Measurements from ENCODE around the gene CYP2S1. TPM values are rescaled to one million over a fixed set of nuclear protein-coding genes. Genes with fewer than 3 reads are reported as not detected.
A peak's percentile ranks its signal among the peaks of the same experiment; 100 is the strongest.
"Not testable (repeated sequence)": the region's sequence is repeated elsewhere in the genome, so short reads cannot be mapped to it uniquely, and the experiment has no call there.

The CYP2S1 gene
- total RNA-seq, 1 experiment from 2014 or later: 31.4 TPM

DNA sequence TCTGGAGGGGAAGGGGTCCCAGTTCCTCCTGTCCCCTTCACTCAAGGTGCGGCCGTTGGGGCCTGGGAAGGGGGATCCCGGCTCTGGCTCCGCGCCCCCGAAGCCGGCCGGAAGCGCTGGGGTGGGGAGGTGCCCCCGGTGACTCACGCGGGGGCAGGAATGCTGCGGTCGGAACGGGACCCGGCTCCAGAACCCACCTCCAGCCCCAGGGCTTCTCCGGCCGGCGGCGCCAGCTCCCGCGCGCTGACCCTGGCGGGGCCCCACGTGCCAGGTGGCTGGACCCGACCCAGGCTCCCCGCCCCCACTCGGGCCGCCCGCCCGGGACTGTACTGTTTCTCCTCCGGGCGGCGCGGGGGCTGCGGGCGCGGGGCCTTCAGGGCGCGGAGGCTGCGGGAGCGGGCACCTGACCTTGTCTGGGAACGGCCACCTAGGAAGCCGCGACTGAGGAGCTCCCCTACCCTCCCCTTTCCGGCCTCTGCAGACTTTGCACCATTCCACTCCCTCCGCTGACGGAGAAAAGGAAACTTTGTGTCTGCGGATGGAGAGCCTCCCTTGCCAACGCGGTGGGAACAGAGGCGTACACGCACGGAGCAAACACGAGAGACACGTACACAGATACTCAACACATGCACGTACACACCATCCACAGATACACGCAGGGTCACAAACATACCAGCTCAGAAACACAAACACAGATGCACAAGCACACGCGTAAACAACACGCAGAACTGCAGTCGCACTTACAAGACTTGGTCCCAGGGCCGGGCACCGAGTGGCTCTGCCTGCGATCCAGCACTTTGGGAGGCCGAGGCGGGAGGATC lies 33.2 kb downstream of the CYP2S1 start:
- DNase-seq (ENCODE audit: low spot score): peak; percentile 76

DNA sequence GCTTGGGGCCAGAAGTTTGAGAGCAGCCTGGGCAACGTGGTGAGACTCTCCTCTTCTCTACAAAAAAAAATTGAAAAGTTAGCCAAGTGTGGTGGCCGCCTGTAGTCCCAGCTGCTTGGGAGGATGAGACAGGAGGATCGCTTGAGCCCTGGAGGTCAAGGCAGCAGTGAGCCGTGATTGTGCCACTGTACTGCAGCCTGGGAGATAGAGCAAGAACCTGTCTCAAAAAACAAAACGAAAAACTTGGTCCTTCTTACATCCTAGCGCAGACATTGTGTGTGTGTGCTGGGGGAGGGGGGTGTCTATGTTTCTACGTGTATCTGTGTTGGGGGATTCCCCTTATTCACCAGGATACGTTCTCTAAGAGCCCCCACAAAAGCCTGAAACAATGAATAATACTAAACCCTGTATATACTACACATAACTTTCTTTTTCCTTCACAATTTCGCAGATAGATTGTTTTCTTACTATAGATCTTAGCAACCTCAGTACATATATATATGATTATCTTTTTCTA lies 33.9 kb downstream of the CYP2S1 start:
- no peak for DNase-seq (ENCODE audit: low spot score)

GRCh38 chr19:41228486-41228885 lies 35.5 kb downstream of the CYP2S1 start:
- DNase-seq (ENCODE audit: low spot score): no peak

- DNase-seq (ENCODE audit: low spot score): not testable (repeated sequence)
These were observed 36.3 kb downstream of the CYP2S1 start for GRCh38 chr19:41229338-41229737.

- DNase-seq (ENCODE audit: low spot score): no peak
These were observed 37.2 kb downstream of the CYP2S1 start for GRCh38 chr19:41230067-41230857.

GRCh38 chr19:41232686-41233085 lies 39.7 kb downstream of the CYP2S1 start:
- no peak for DNase-seq (ENCODE audit: low spot score)

DNA sequence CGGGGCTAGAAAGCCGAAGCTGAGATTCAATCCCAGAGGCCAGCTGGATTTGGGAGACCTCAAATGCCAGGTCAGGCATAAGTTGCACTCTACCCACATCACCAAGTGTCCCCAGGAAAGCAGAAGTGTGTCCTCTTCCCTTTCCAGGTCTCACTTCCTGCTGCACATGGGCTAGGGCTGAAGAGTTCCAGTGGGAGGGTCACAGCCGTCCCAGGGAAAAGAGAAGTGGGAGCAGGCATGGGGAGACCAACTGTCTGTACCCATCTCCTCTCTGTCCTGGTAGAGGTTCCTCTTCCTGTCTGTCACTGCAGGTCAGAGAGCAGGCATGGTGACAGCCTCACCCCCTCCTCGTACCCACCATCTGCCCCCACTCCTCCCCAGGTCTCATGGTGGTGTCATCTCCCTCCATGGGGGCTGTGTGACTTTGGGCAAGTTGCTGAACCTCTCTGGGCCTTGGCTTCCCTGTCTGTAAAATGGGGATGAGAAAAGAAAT lies 40.8 kb downstream of the CYP2S1 start:
- no peak for DNase-seq (ENCODE audit: low spot score)

DNA sequence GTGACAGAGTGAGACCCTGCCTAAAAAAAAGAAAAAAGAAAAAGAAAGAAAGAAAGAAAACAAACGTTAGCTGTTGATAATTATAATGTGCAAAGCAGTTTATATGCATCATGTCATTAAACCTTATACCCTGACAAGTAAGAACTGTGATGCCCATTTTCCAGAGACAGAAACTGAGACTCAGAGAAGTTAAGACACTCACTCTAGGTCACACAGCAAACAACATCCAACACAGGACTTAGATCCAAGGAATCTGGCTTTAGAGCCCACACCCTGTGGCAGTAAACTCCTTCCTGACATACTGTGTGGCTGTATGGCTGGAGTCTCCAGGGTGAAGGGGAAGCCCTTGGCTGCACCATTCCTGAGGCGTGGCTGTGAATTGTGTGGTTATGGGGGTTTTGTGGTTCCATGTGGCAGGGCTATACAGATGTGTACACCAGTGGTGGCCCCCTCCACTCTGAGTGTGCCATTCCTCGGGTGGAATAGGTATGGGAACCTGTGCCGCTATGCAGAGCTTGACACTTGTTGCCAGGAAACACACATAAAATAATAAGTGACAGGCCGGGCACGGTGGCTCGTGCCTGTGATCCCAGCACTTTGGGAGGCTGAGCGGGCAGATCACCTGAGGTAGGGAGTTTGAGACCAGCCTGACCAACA lies 41.6 kb downstream of the CYP2S1 start:
- DNase-seq (ENCODE audit: low spot score): no peak

DNA sequence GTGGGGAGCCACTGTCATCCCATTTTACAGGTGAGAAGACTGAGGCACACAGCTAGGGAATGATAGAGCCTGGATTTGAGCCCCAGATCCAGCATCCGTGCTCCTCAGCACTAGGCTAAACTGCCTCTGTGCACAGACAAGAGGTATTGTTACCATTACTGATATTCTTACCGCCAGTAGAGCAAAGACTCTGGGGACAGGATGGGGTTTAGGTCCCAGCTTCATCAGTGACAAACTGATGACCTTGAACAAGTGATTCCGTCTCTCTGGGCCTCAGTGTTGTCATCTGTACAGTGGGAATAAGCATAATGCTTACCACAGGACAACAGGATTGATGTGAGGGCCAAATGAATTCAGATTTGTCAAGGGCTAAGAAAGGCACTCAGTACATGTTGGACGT lies 42.5 kb downstream of the CYP2S1 start:
- DNase-seq (ENCODE audit: low spot score): no peak

GRCh38 chr19:41238244-41238643 lies 45.2 kb downstream of the CYP2S1 start:
- DNase-seq (ENCODE audit: low spot score): no peak

- DNase-seq (ENCODE audit: low spot score): no peak
These were observed 46.3 kb downstream of the CYP2S1 start for GRCh38 chr19:41239363-41239762.

DNA sequence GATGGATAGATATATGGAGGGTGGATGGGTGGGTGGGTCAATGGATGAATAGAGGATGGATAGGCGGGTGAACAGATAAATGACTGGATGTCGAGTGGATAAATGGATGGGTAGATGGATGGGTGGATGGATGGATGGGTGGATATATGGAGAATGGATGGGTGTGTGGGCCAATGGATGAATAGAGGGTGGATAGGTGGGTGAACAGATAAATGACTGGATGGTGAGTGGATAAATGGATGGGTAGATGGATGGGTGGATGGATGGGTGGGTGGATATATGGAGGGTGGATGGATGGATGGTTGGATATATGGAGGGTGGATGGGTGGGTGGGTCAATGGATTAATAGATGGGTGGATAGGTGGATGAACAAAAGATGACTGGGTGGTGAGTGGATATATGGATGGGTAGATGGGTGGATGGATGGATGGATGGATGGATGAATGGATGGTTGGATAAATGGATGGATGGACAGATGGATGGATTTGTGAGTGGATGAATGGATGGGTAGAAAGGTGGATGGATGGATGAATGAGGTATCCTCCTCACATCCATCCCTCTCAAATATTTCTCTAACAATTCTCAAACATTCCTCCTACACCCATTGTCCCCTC lies 47.0 kb downstream of the CYP2S1 start:
- no peak for DNase-seq (ENCODE audit: low spot score)

- DNase-seq (ENCODE audit: low spot score): no peak
These were observed 48.8 kb downstream of the CYP2S1 start for GRCh38 chr19:41241859-41242258.

- DNase-seq (ENCODE audit: low spot score): no peak
These were observed 51.1 kb downstream of the CYP2S1 start for GRCh38 chr19:41244117-41244516.

- no peak for DNase-seq (ENCODE audit: low spot score)
These were observed 52.8 kb downstream of the CYP2S1 start for GRCh38 chr19:41245843-41246242.

DNA sequence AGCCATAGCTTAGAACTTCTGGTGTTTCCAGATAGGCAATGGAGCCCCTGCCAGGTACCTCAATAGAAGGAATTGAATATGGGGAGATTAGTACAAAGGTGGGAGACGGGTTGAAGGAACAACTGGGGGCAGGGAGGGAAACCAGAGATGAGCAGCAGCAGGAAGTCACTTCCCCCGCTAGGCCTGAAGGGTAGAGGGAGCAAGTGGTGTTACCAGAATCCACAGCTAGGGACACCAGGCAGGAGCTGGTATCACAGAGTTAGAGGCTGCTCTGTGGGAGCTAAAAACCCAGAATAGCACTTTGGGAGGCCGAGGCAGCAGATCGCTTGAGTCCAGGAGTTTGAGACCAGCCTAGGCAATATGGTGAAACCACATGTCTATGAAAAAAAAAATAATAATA lies 55.9 kb downstream of the CYP2S1 start:
- no peak for DNase-seq (ENCODE audit: low spot score)

DNA sequence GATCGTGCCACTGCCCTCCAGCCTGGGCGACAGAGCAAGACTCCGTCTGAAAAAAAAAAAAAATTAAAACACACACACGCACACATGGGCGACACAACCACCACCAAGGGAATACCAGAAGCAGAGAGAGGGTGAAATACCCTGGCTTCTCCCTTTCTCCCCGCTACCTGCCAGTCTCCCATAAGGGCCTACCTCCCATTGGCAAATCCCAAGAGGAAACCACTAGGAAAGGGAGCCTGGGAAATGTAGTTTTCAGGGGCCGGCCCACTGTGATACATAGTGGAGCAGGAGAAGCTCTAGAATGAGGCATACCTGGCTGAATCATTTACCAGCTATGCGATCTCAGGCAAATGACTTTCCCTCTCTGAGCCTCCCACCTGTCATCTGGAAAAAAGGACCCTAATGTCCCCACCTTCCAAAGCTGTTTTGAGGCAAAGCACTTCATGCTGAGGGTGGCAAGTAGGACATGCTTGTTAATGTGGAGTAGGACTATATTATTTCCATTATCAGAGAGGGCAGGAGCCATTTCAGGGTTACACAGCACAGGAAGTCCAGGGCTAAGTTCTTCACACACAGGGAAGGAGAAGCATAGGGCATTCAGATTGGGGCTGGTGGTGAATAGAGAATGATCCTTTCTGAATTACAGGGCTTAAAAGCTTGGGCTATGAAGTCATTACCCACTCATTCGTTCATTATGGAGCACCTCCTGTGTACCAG lies 56.8 kb downstream of the CYP2S1 start:
- DNase-seq (ENCODE audit: low spot score): peak; percentile 85

- no peak for DNase-seq (ENCODE audit: low spot score)
These were observed 60.6 kb downstream of the CYP2S1 start for GRCh38 chr19:41253660-41254059.

- DNase-seq (ENCODE audit: low spot score): no peak
These were observed 62.2 kb downstream of the CYP2S1 start for GRCh38 chr19:41255171-41255570.
